ENCODE data around the gene MFAP3L. TPM values are rescaled to one million over a fixed set of nuclear protein-coding genes. Genes with fewer than 3 reads are reported as not detected.

Gene MFAP3L
- total RNA-seq, 1 experiment from 2014 or later = 0.47 TPM

- no peak overlapping the region for H3K4me2 ChIP-seq (ENCODE audit: low read length)
- H3K27me3 ChIP-seq (ENCODE audit: low read length) = peaks cover 66% of the 10 kb centered on the region
- H3K9me2 ChIP-seq (replicated peaks; ENCODE audit: low read length) = no peaks in the 10 kb centered on the region
- H2AFZ ChIP-seq (ENCODE audit: low read length) = no peak overlapping the region
- ATAC-seq (no peak), DNase-seq (no peak)
- H3K36me3 ChIP-seq (ENCODE audit: low read depth, low read length) = no peaks in the 10 kb centered on the region
- no TSS peak for BruUV-seq (replicated peaks)
- no peaks in the 10 kb centered on the region for H3K79me2 ChIP-seq (ENCODE audit: low read length)
- POLR2A ChIA-PET (ENCODE audit: unreplicated experiment) = no interaction called here
- CTCF ChIA-PET = no interaction called here
- H3K27ac ChIP-seq (ENCODE audit: low read length) = no peak overlapping the region
- H3K4me1 ChIP-seq (ENCODE audit: insufficient read depth, low read length) = no peaks in the 10 kb centered on the region
- TF ChIP-seq CTCF (conservative IDR thresholded peaks at IDR 0.05; ENCODE audit: low read depth, low read length) (no peak), EZH2phosphoT487 (IDR thresholded peaks at IDR 0.05; ENCODE audit: borderline replicate concordance, low read length) (no peak), EZH2 (IDR thresholded peaks at IDR 0.05; ENCODE audit: low read length, unreplicated experiment) (no peak)
- no peaks in the 10 kb centered on the region for H4K20me1 ChIP-seq (ENCODE audit: low read length)
- no peak overlapping the region for H3K9ac ChIP-seq (ENCODE audit: low read length)
- intact Hi-C loops (cut with micrococcal nuclease) = no loop called here
- no peaks in the 10 kb centered on the region for H3K9me3 ChIP-seq (ENCODE audit: low read length)
- H3K4me3 ChIP-seq (ENCODE audit: low read length) = no peak overlapping the region
- no peaks in the 10 kb centered on the region for H3F3A ChIP-seq (ENCODE audit: low read length, unreplicated experiment)
Measured at GRCh38 chr4:169975838-169976796, 50.1 kb downstream of the MFAP3L start.

GRCh38 chr4:169975131-169975837, 50.9 kb downstream of the MFAP3L start:
- Histone ChIP-seq H3F3A (ENCODE audit: low read length, unreplicated experiment) (no peaks in the 10 kb centered on the region), H3K27me3 (ENCODE audit: low read length) (peaks cover 69% of the 10 kb centered on the region), H4K20me1 (ENCODE audit: low read length) (no peaks in the 10 kb centered on the region), H3K36me3 (ENCODE audit: low read depth, low read length) (no peaks in the 10 kb centered on the region), H3K9me3 (ENCODE audit: low read length) (no peaks in the 10 kb centered on the region), H3K4me2 (ENCODE audit: low read length) (no peak overlapping the region), H3K9ac (ENCODE audit: low read length) (no peak overlapping the region), H3K4me3 (ENCODE audit: low read length) (no peak overlapping the region), H3K4me1 (ENCODE audit: insufficient read depth, low read length) (no peaks in the 10 kb centered on the region), H3K27ac (ENCODE audit: low read length) (no peak overlapping the region), H3K79me2 (ENCODE audit: low read length) (no peaks in the 10 kb centered on the region), H2AFZ (ENCODE audit: low read length) (no peak overlapping the region), H3K9me2 (replicated peaks; ENCODE audit: low read length) (no peaks in the 10 kb centered on the region)
- intact Hi-C loops (cut with micrococcal nuclease) = no loop called here
- DNase-seq (no peak), ATAC-seq (no peak)
- ChIA-PET POLR2A (ENCODE audit: unreplicated experiment) (no interaction called here), CTCF (no interaction called here)
- TF ChIP-seq EZH2 (IDR thresholded peaks at IDR 0.05; ENCODE audit: low read length, unreplicated experiment) (no peak), EZH2phosphoT487 (IDR thresholded peaks at IDR 0.05; ENCODE audit: borderline replicate concordance, low read length) (no peak)
- BruUV-seq (replicated peaks) = no TSS peak

GRCh38 chr4:169971456-169972015, 54.7 kb downstream of the MFAP3L start:
- no peak for DNase-seq
- no peaks in the 10 kb centered on the region for H3K79me2 ChIP-seq (ENCODE audit: low read length)
- POLR2A ChIA-PET (ENCODE audit: unreplicated experiment) = no interaction called here
- no peaks in the 10 kb centered on the region for H3K9me2 ChIP-seq (replicated peaks; ENCODE audit: low read length)
- H3K9ac ChIP-seq (ENCODE audit: low read length) = no peak overlapping the region
- ATAC-seq = no peak
- peaks cover 54% of the 10 kb centered on the region for H3K27me3 ChIP-seq (ENCODE audit: low read length)
- intact Hi-C loops (cut with micrococcal nuclease) = no loop called here
- H3K4me1 ChIP-seq (ENCODE audit: insufficient read depth, low read length) = no peaks in the 10 kb centered on the region
- H2AFZ ChIP-seq (ENCODE audit: low read length) = no peak overlapping the region
- no peak overlapping the region for H3K4me3 ChIP-seq (ENCODE audit: low read length)
- CTCF ChIA-PET = no interaction called here
- H4K20me1 ChIP-seq (ENCODE audit: low read length) = no peaks in the 10 kb centered on the region
- H3K4me2 ChIP-seq (ENCODE audit: low read length) = no peak overlapping the region
- no peaks in the 10 kb centered on the region for H3K36me3 ChIP-seq (ENCODE audit: low read depth, low read length)
- no peaks in the 10 kb centered on the region for H3K9me3 ChIP-seq (ENCODE audit: low read length)
- no peaks in the 10 kb centered on the region for H3F3A ChIP-seq (ENCODE audit: low read length, unreplicated experiment)
- no TSS peak for BruUV-seq (replicated peaks)
- no peak overlapping the region for H3K27ac ChIP-seq (ENCODE audit: low read length)
- TF ChIP-seq EZH2phosphoT487 (IDR thresholded peaks at IDR 0.05; ENCODE audit: borderline replicate concordance, low read length) = no peak
- no peak for TF ChIP-seq CTCF (conservative IDR thresholded peaks at IDR 0.05; ENCODE audit: low read depth, low read length)
- no peak for TF ChIP-seq EZH2 (IDR thresholded peaks at IDR 0.05; ENCODE audit: low read length, unreplicated experiment)

Data from PC-3 (cell line).